IMR-90 (cell line): Measurements from ENCODE around the gene GSTA2. TPM values are rescaled to one million over a fixed set of nuclear protein-coding genes. Genes with fewer than 3 reads are reported as not detected.

Experiments
- ATAC-seq: fragments of 200-7000 bp; cut with Tn5 transposase; 2 replicates; pipeline ENCODE4 v1.9.1; 2020; ENCODE audit warnings: low read depth, mild to moderate bottlenecking, moderate library complexity
- BruUV-seq: library from RNA; stranded (reverse); fragments of 400-500 nt; replicated peaks from 2 replicates; lab custom pipeline; 2021; lab: Mats Ljungman, UMichigan
- CTCF ChIA-PET: fragments of 300-600 bp; formaldehyde crosslinking; extraction: SDS; loops from one replicate; lab custom pipeline; 2021; ENCODE audit warnings: antibody characterized with exemption; lab: Yijun Ruan, JAX
- POLR2A ChIA-PET: fragments of 300-600 bp; sonication (Branson Sonifier 250); formaldehyde crosslinking; loops from one replicate; lab custom pipeline; 2022; ENCODE audit warnings: antibody characterized with exemption; ENCODE audit not compliant: unreplicated experiment; lab: Charles Lee
- DNase-seq: peaks from one replicate; pipeline ENCODE4 v3.0.0; 2013
- H2AFZ ChIP-seq: replicated peaks from 2 replicates; pipeline ENCODE3; 2013; ENCODE audit warnings: low read length, mild to moderate bottlenecking; ENCODE audit not compliant: poor library complexity
- H2AK5ac ChIP-seq: 2 replicates; pipeline ENCODE4 v1.6.1; 2013; ENCODE audit warnings: low read depth, low read length, inconsistent platforms
- H2AK9ac ChIP-seq: replicated peaks from 2 replicates; pipeline ENCODE3; 2013; ENCODE audit warnings: mild to moderate bottlenecking, low read depth, low read length, moderate library complexity; ENCODE audit not compliant: poor library complexity
- H2BK120ac ChIP-seq: 2 replicates; pipeline ENCODE4 v1.6.1; 2013; ENCODE audit warnings: low read depth, low read length, inconsistent platforms
- H2BK15ac ChIP-seq: 3 replicates; pipeline ENCODE4 v1.6.1; 2013; ENCODE audit warnings: low read depth, low read length, inconsistent platforms
- H2BK20ac ChIP-seq: 2 replicates; pipeline ENCODE4 v1.6.1; 2013; ENCODE audit warnings: low read depth, mild to moderate bottlenecking, inconsistent platforms, low read length, moderate library complexity
- H2BK5ac ChIP-seq: 2 replicates; pipeline ENCODE4 v1.6.1; 2013; ENCODE audit warnings: mild to moderate bottlenecking, low read depth, low read length, inconsistent platforms; ENCODE audit not compliant: poor library complexity, severe bottlenecking
- H3K14ac ChIP-seq: replicated peaks from 2 replicates; pipeline ENCODE4 v1.6.1; 2013; ENCODE audit warnings: low read depth, low read length, inconsistent platforms
- H3K18ac ChIP-seq: 2 replicates; pipeline ENCODE4 v1.6.1; 2013; ENCODE audit warnings: low read depth, low read length, control low read depth
- H3K23ac ChIP-seq: 2 replicates; pipeline ENCODE4 v1.6.1; 2013; ENCODE audit warnings: low read depth, low read length, inconsistent platforms
- H3K27ac ChIP-seq: 2 replicates; pipeline ENCODE4 v1.5.1; 2013; ENCODE audit warnings: mild to moderate bottlenecking, control low read depth, low read length; ENCODE audit not compliant: insufficient read depth
- H3K27me3 ChIP-seq: 2 replicates; pipeline ENCODE4 v1.6.1; 2013; ENCODE audit warnings: low read length; ENCODE audit not compliant: control insufficient read depth, insufficient read depth
- H3K36me3 ChIP-seq: 2 replicates; pipeline ENCODE4 v1.6.1; 2013; ENCODE audit warnings: low read length, mixed read lengths; ENCODE audit not compliant: control insufficient read depth, insufficient read depth
- H3K4ac ChIP-seq: 2 replicates; pipeline ENCODE4 v1.6.1; 2013; ENCODE audit warnings: low read depth, low read length, inconsistent platforms
- H3K4me1 ChIP-seq: 2 replicates; pipeline ENCODE4 v1.6.1; 2013; ENCODE audit warnings: low read length, mixed read lengths; ENCODE audit not compliant: control insufficient read depth, insufficient read depth
- H3K4me2 ChIP-seq: 2 replicates; pipeline ENCODE4 v1.6.1; 2013; ENCODE audit warnings: low read depth, mild to moderate bottlenecking, control low read depth, low read length, moderate library complexity
- H3K4me3 ChIP-seq: 2 replicates; pipeline ENCODE4 v1.5.1; 2013; ENCODE audit warnings: low read depth, mild to moderate bottlenecking, control low read depth, low read length, moderate library complexity; ENCODE audit not compliant: insufficient read depth
- H3K56ac ChIP-seq: 2 replicates; pipeline ENCODE4 v1.6.1; 2013; ENCODE audit warnings: low read length, inconsistent platforms; ENCODE audit not compliant: insufficient read depth; ENCODE audit errors: extremely low read depth
- H3K79me1 ChIP-seq, 2 experiments: 2 replicates each; pipeline ENCODE4 v1.6.1; 2013; ENCODE audit warnings: low read length in 2 of 2, inconsistent platforms in 1 of 2, low read depth in 1 of 2
- H3K9ac ChIP-seq: 2 replicates; pipeline ENCODE4 v1.6.1; 2013; ENCODE audit warnings: low read depth, low read length, control low read depth
- H3K9me1 ChIP-seq: 2 replicates; pipeline ENCODE4 v1.6.1; 2013; ENCODE audit warnings: low read length, inconsistent platforms; ENCODE audit not compliant: insufficient read depth
- H3K9me3 ChIP-seq: 2 replicates; pipeline ENCODE4 v1.6.1; 2013; ENCODE audit warnings: low read length; ENCODE audit not compliant: control insufficient read depth, insufficient read depth
- H4K20me1 ChIP-seq: 2 replicates; pipeline ENCODE4 v1.6.1; 2013; ENCODE audit warnings: low read length, inconsistent platforms; ENCODE audit not compliant: insufficient read depth
- H4K5ac ChIP-seq: 2 replicates; pipeline ENCODE4 v1.6.1; 2013; ENCODE audit warnings: mild to moderate bottlenecking, low read depth, low read length, control low read depth
- H4K8ac ChIP-seq, 2 experiments: 2 replicates each; pipeline ENCODE4 v1.6.1; 2013; ENCODE audit warnings: low read depth in 2 of 2, low read length in 2 of 2, control low read depth in 1 of 2, inconsistent platforms in 1 of 2
- H4K91ac ChIP-seq: 2 replicates; pipeline ENCODE4 v1.6.1; 2013; ENCODE audit warnings: low read depth, low read length, inconsistent platforms; ENCODE audit not compliant: insufficient read depth
- BHLHE40 ChIP-seq: fragments of 150-350 bp; IDR thresholded peaks from 2 replicates; pipeline ENCODE4 v1.6.1; 2016; ENCODE audit warnings: mild to moderate bottlenecking, low read depth, low read length
- CEBPB ChIP-seq: IDR thresholded peaks from 2 replicates; pipeline ENCODE4 v1.6.1; 2012; ENCODE audit warnings: low read depth, low read length, improper control_type of control experiment
- CHD1 ChIP-seq: IDR thresholded peaks from 2 replicates; pipeline ENCODE4 v1.6.1; 2012; ENCODE audit warnings: low read depth, low read length, improper control_type of control experiment
- FOS ChIP-seq: fragments of 150-350 bp; IDR thresholded peaks from 2 replicates; pipeline ENCODE4 v1.6.1; 2016; ENCODE audit warnings: low read depth, low read length
- MAFK ChIP-seq: IDR thresholded peaks from 2 replicates; pipeline ENCODE4 v1.6.1; 2012; ENCODE audit warnings: low read depth, low read length, improper control_type of control experiment
- MAZ ChIP-seq: IDR thresholded peaks from 2 replicates; pipeline ENCODE4 v1.6.1; 2012; ENCODE audit warnings: low read depth, mild to moderate bottlenecking, low read length, improper control_type of control experiment, moderate library complexity, borderline replicate concordance
- MXI1 ChIP-seq: IDR thresholded peaks from 2 replicates; pipeline ENCODE4 v1.6.1; 2012; ENCODE audit warnings: low read depth, mild to moderate bottlenecking, low read length, moderate library complexity, borderline replicate concordance
- NFE2L2 ChIP-seq: fragments of 150-350 bp; IDR thresholded peaks from 2 replicates; pipeline ENCODE4 v1.6.1; 2016; ENCODE audit warnings: low read depth, mild to moderate bottlenecking, low read length
- POLR2A ChIP-seq: IDR thresholded peaks from 2 replicates; pipeline ENCODE4 v1.6.1; 2012; ENCODE audit warnings: mild to moderate bottlenecking, low read depth, low read length
- RAD21 ChIP-seq: IDR thresholded peaks from 2 replicates; pipeline ENCODE4 v1.6.1; 2012; ENCODE audit warnings: low read length, improper control_type of control experiment
- RCOR1 ChIP-seq: IDR thresholded peaks from 2 replicates; pipeline ENCODE4 v1.6.1; 2012; ENCODE audit warnings: mild to moderate bottlenecking, low read length, improper control_type of control experiment; ENCODE audit not compliant: insufficient replicate concordance
- RFX5 ChIP-seq: IDR thresholded peaks from 2 replicates; pipeline ENCODE4 v1.8.0; 2012; ENCODE audit warnings: low read depth, mild to moderate bottlenecking, low read length, moderate library complexity
- SMC3 ChIP-seq: fragments of 150-350 bp; IDR thresholded peaks from 2 replicates; pipeline ENCODE4 v1.6.1; 2016; ENCODE audit warnings: low read depth, mild to moderate bottlenecking, antibody characterized with exemption, low read length, moderate library complexity
- USF2 ChIP-seq: fragments of 150-350 bp; IDR thresholded peaks from 2 replicates; pipeline ENCODE4 v1.6.1; 2017; ENCODE audit warnings: mild to moderate bottlenecking, antibody characterized with exemption, low read length, low read depth
- WGBS, 2 experiments: methylation state at CpG; one replicate each; pipeline versions ENCODE4 v1.1.5 to v1.1.7; 2013; ENCODE audit warnings: missing lambda C conversion rate in 2 of 2; ENCODE audit not compliant: insufficient read length in 1 of 2; ENCODE audit errors: extremely low coverage in 2 of 2; 5-methylcytosine and 5-hydroxymethylcytosine counted together
- dilution Hi-C: fragments of 300-500 bp; cut with HindIII; formaldehyde crosslinking; loops from one replicate; pipeline ENCODE4 v1.14.3; 2018; ENCODE audit warnings: low sequenced_read_pairs; ENCODE audit not compliant: unreplicated experiment
- in situ Hi-C: fragments of 300-500 bp; cut with MboI; formaldehyde crosslinking; loops from 3 replicates; pipeline ENCODE4 v1.14.3; 2019; ENCODE audit warnings: low sequenced_read_pairs, inconsistent platforms, mixed read lengths
- intact Hi-C: fragments of 100-400 bp; cut with micrococcal nuclease; formaldehyde crosslinking; loops from 2 replicates; pipeline ENCODE4 v1.10.0; 2022
- polyA plus RNA-seq, 3 experiments: library from polyadenylated mRNA; depleted of rRNA; stranded (reverse); fragments of >200 nt; gene quantifications; 2 replicates each; pipeline ENCODE4 v1.2.3, GENCODE V29; 2012; ENCODE audit warnings: low replicate concordance in 1 of 3
- total RNA-seq: library from RNA; depleted of rRNA; stranded (reverse); fragments of >200 nt; gene quantifications from 2 replicates; pipeline ENCODE4 v1.2.3, GENCODE V29; 2012
- TF ChIP-seq, protein P1 (sequence below): conservative IDR thresholded peaks from 2 replicates; pipeline ENCODE4 v1.5.1; 2012; ENCODE audit warnings: mild to moderate bottlenecking, low read depth, low read length, improper control_type of control experiment
- TF ChIP-seq, protein P2 (sequence below): fragments of 150-350 bp; IDR thresholded peaks from 2 replicates; pipeline ENCODE4 v1.6.1; 2016; ENCODE audit warnings: low read depth, mild to moderate bottlenecking, low read length, moderate library complexity, borderline replicate concordance

Gene GSTA2
- total and polyA plus RNA-seq, 2 of the 4 experiments (the other 2 are of a cell fraction), result not detected

DNA sequence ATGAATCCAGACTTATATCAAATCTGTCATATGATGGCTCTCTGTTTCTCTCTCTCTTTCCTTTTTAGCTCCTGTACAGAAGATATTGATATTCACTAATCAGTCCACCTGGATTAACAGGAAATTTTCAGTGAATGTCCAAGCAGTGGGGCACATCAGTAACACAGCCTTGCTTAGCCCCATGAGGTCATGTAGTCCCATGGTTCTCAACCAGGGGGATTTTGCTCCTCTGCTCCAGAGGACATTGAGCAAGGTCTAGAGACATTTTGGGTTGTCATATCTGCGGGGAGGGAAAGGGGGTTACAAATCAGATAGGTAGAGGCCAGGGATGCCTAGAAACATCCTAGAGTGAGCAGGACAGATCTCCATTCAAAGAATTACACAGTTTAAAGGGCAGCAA is 39.5 kb upstream of the GSTA2 start:
- WGBS, 2 experiments, result no CpG with 5 or more reads among the region's 1 CpG
- no peak for DNase-seq
- Histone ChIP-seq H3K18ac (no peak overlapping the region), H2AK9ac (no peak overlapping the region), H4K20me1 (no peaks in the 10 kb centered on the region), H2BK20ac (no peak overlapping the region), H2BK120ac (no peak overlapping the region), H3K4me1 (no peaks in the 10 kb centered on the region), H3K27me3 (peaks cover 10% of the 10 kb centered on the region), H3K27ac (no peak overlapping the region), H3K14ac (no peak overlapping the region), H2BK15ac (no peak overlapping the region), H3K9ac (no peak overlapping the region), H4K8ac (no peak overlapping the region), H4K5ac (no peak overlapping the region), H3K36me3 (no peaks in the 10 kb centered on the region), H2AFZ (no peak overlapping the region), H2AK5ac (no peak overlapping the region), H3K4me3 (no peak overlapping the region), H4K91ac (no peak overlapping the region), H3K56ac (no peak overlapping the region), H3K4ac (no peak overlapping the region), H3K9me3 (no peaks in the 10 kb centered on the region), H3K4me2 (no peak overlapping the region), H2BK5ac (no peak overlapping the region), H3K79me1 (no peaks in the 10 kb centered on the region), H3K23ac (no peak overlapping the region), H3K9me1 (no peaks in the 10 kb centered on the region)
- BruUV-seq, result no TSS peak
- ChIA-PET CTCF (no interaction called here), POLR2A (no interaction called here)
- intact Hi-C loops, result no loop called here
- in situ Hi-C loops, result no loop called here
- TF ChIP-seq FOS (no peak), NFE2L2 (no peak), RCOR1 (no peak), MAZ (no peak), POLR2A (no peak), MAFK (no peak), CEBPB (no peak), BHLHE40 (no peak), SMC3 (no peak), RAD21 (no peak), RFX5 (no peak), MXI1 (no peak), USF2 (no peak), CHD1 (no peak)
- TF ChIP-seq, protein P1, sequence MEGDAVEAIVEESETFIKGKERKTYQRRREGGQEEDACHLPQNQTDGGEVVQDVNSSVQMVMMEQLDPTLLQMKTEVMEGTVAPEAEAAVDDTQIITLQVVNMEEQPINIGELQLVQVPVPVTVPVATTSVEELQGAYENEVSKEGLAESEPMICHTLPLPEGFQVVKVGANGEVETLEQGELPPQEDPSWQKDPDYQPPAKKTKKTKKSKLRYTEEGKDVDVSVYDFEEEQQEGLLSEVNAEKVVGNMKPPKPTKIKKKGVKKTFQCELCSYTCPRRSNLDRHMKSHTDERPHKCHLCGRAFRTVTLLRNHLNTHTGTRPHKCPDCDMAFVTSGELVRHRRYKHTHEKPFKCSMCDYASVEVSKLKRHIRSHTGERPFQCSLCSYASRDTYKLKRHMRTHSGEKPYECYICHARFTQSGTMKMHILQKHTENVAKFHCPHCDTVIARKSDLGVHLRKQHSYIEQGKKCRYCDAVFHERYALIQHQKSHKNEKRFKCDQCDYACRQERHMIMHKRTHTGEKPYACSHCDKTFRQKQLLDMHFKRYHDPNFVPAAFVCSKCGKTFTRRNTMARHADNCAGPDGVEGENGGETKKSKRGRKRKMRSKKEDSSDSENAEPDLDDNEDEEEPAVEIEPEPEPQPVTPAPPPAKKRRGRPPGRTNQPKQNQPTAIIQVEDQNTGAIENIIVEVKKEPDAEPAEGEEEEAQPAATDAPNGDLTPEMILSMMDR, result no peak
- TF ChIP-seq, protein P2, sequence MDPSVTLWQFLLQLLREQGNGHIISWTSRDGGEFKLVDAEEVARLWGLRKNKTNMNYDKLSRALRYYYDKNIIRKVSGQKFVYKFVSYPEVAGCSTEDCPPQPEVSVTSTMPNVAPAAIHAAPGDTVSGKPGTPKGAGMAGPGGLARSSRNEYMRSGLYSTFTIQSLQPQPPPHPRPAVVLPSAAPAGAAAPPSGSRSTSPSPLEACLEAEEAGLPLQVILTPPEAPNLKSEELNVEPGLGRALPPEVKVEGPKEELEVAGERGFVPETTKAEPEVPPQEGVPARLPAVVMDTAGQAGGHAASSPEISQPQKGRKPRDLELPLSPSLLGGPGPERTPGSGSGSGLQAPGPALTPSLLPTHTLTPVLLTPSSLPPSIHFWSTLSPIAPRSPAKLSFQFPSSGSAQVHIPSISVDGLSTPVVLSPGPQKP, result no peak
- no peak for ATAC-seq
- dilution Hi-C loops, result no loop called here
